Osteoblast (primary cell): ENCODE measurements around the gene IQGAP1. TPM values are rescaled to one million over a fixed set of nuclear protein-coding genes. Genes with fewer than 3 reads are reported as not detected.
A peak's percentile ranks its signal among the peaks of the same experiment; 100 is the strongest.
"Not testable (repeated sequence)": the region's sequence is repeated elsewhere in the genome, so short reads cannot be mapped to it uniquely, and the experiment has no call there.

Experiments used
- DNase-seq: peaks from one replicate; pipeline ENCODE4 v3.0.0; 2011; ENCODE audit warnings: low spot score, mixed read lengths; ENCODE audit not compliant: insufficient read length; ENCODE audit errors: missing footprints
- H2AFZ ChIP-seq: 2 replicates; pipeline ENCODE4 v1.6.0; 2011; ENCODE audit warnings: mild to moderate bottlenecking, low read length
- H3K27ac ChIP-seq: 2 replicates; pipeline ENCODE4 v1.5.1; 2011; ENCODE audit warnings: mild to moderate bottlenecking, low read depth, low read length, moderate library complexity
- H3K27me3 ChIP-seq: 2 replicates; pipeline ENCODE4 v1.6.0; 2012; ENCODE audit warnings: mild to moderate bottlenecking, control low read depth, inconsistent platforms, low read length, moderate library complexity; ENCODE audit not compliant: insufficient read depth
- H3K36me3 ChIP-seq: 2 replicates; pipeline ENCODE4 v1.5.1; 2011; ENCODE audit warnings: mild to moderate bottlenecking, low read length, control low read depth, moderate library complexity; ENCODE audit not compliant: insufficient read depth
- H3K4me1 ChIP-seq: 2 replicates; pipeline ENCODE4 v1.5.1; 2011; ENCODE audit warnings: mild to moderate bottlenecking, low read length, control low read depth, moderate library complexity; ENCODE audit not compliant: insufficient read depth
- H3K4me2 ChIP-seq: 2 replicates; pipeline ENCODE4 v1.6.0; 2011; ENCODE audit warnings: mild to moderate bottlenecking, low read length; ENCODE audit not compliant: insufficient read depth
- H3K4me3 ChIP-seq: fragments of 200-600 bp; sonication (generic); 3 replicates; pipeline ENCODE4 v1.5.1; 2012; ENCODE audit warnings: mild to moderate bottlenecking, low read length, inconsistent platforms; ENCODE audit not compliant: insufficient read depth
- H3K79me2 ChIP-seq: 2 replicates; pipeline ENCODE4 v1.6.0; 2012; ENCODE audit warnings: mild to moderate bottlenecking, low read length, control low read depth, inconsistent platforms; ENCODE audit not compliant: insufficient read depth
- H3K9me3 ChIP-seq: 2 replicates; pipeline ENCODE4 v1.5.1; 2011; ENCODE audit warnings: low read depth, low read length, control low read depth
- H4K20me1 ChIP-seq: 2 replicates; pipeline ENCODE4 v1.6.0; 2012; ENCODE audit warnings: mild to moderate bottlenecking, low read length, control low read depth; ENCODE audit not compliant: insufficient read depth
- total RNA-seq: library from RNA; depleted of rRNA; stranded (reverse); fragments of >200 nt; gene quantifications from 2 replicates; pipeline ENCODE4 v1.2.3, GENCODE V29; 2012
- TF ChIP-seq, protein P1 (sequence below): IDR thresholded peaks from 2 replicates; pipeline ENCODE4 v1.5.1; 2011; ENCODE audit warnings: mild to moderate bottlenecking, low read depth, low read length, moderate library complexity; ENCODE audit errors: extremely low read depth

IQGAP1 gene
- total RNA-seq, 1 donor = 259 TPM

DNA sequence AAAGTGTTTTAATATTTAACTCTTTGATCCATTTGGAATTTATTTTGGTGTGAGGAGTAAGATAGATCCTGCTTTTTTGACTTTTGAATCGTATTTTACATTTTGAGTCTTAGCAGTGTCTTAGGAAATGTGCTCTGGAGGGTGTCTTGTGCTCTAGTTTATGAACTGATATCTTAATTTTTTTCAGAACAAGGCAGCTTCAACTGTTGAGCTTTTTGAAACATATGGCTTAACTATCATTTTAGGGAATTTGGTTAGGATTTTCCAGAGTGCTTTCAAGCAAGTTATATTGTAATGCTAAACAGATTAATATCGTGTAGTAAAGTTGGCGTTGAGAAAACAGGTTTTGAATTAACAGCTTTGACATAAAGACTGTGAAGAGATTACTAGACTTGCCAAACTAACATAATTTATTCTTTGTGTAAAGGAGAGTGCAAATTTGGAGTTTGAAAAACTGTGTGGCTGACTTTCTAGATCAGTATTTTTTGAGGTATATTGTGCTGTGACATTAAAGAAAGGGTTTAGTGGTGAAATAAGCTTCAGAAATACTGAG is 17.1 kb downstream of the IQGAP1 start:
- Histone ChIP-seq H4K20me1 (peaks cover 5% of the 10 kb centered on the region), H3K79me2 (peaks cover 86% of the 10 kb centered on the region), H3K27ac (peak overlapping the region; percentile 73), H3K9me3 (no peaks in the 10 kb centered on the region), H3K4me2 (no peak overlapping the region), H3K36me3 (no peaks in the 10 kb centered on the region), H3K4me3 (no peak overlapping the region), H3K27me3 (no peaks in the 10 kb centered on the region), H3K4me1 (peaks cover 64% of the 10 kb centered on the region), H2AFZ (no peak overlapping the region)
- no peak for DNase-seq
- TF ChIP-seq, protein P1, sequence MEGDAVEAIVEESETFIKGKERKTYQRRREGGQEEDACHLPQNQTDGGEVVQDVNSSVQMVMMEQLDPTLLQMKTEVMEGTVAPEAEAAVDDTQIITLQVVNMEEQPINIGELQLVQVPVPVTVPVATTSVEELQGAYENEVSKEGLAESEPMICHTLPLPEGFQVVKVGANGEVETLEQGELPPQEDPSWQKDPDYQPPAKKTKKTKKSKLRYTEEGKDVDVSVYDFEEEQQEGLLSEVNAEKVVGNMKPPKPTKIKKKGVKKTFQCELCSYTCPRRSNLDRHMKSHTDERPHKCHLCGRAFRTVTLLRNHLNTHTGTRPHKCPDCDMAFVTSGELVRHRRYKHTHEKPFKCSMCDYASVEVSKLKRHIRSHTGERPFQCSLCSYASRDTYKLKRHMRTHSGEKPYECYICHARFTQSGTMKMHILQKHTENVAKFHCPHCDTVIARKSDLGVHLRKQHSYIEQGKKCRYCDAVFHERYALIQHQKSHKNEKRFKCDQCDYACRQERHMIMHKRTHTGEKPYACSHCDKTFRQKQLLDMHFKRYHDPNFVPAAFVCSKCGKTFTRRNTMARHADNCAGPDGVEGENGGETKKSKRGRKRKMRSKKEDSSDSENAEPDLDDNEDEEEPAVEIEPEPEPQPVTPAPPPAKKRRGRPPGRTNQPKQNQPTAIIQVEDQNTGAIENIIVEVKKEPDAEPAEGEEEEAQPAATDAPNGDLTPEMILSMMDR = no peak

DNA sequence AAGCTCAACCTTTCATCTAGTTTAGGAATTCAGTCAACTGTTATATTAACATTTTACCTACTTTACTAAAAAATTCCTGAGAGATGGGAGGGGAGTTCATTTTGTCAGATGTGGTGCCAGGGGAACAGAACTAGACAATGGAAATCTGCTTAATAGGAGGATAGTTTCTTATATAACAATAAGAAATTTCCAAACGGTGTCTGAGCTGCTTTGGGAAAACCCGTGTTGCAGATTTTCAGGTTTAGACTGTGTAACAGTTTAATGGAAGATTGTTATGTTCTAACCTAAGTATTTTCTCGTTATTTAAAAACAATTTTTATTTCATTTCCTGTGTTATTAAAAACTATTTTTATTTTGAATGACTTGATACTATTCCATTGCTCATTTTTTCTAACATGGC is 19.3 kb downstream of the IQGAP1 start:
- Histone ChIP-seq H3K36me3 (no peaks in the 10 kb centered on the region), H4K20me1 (peaks cover 5% of the 10 kb centered on the region), H3K4me2 (no peak overlapping the region), H2AFZ (no peak overlapping the region), H3K4me3 (no peak overlapping the region), H3K27me3 (no peaks in the 10 kb centered on the region), H3K79me2 (peaks cover 86% of the 10 kb centered on the region), H3K4me1 (peaks cover 46% of the 10 kb centered on the region), H3K27ac (peak overlapping the region; percentile 73), H3K9me3 (no peaks in the 10 kb centered on the region)
- TF ChIP-seq, protein P1 = no peak
- DNase-seq = no peak

DNA sequence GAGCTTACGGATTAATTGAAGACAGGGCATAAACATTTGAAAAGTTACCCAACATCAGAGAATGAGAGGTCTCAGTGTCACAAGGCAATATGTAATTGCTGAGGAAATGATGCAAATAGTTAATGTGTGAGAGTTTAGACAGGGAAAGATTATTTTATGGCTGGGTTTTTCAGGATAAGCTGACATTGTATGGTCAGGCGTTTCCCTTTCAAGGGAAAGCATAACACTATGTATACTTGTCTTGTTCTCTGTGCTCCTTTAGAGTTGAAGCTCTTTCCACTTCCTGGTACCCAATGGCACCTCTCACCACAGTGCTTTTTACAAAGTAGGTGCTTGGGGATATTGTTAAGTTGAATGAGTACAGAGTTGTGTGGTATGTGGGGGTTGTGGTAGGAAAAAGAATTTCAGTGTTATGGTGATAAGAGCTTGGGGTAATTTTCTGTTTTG is 19.9 kb downstream of the IQGAP1 start:
- peaks cover 46% of the 10 kb centered on the region for H3K4me1 ChIP-seq
- H2AFZ ChIP-seq = no peak overlapping the region
- no peaks in the 10 kb centered on the region for H3K9me3 ChIP-seq
- H3K4me3 ChIP-seq = no peak overlapping the region
- H3K27me3 ChIP-seq = no peaks in the 10 kb centered on the region
- peaks cover 92% of the 10 kb centered on the region for H3K79me2 ChIP-seq
- no peaks in the 10 kb centered on the region for H3K36me3 ChIP-seq
- H3K27ac ChIP-seq = peak overlapping the region; percentile 73
- DNase-seq = no peak
- H4K20me1 ChIP-seq = peaks cover 10% of the 10 kb centered on the region
- peak overlapping the region; percentile 10 for H3K4me2 ChIP-seq
- TF ChIP-seq, protein P1 = no peak

DNA sequence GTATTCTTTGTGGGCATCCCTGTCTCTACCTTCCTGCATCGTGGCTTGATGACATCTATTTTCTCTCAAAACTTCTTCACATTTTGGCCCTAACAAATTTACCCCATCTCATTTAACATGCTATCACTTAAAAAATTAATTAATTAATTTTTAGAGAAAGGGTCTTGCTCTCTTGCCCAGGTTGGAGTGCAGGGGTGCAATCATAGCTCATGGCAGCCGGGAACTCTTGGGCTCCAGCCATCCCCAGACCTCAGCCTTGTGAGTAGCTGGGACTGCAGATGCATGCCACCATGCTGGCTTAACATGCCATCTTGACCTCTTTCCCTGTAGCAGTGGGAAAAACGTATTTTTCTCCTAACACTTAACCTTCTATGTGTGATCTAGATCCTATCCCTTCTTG is 20.6 kb downstream of the IQGAP1 start:
- H2AFZ ChIP-seq = no peak overlapping the region
- H3K9me3 ChIP-seq = no peaks in the 10 kb centered on the region
- peak overlapping the region; percentile 73 for H3K27ac ChIP-seq
- no peak for DNase-seq
- no peak overlapping the region for H3K4me3 ChIP-seq
- TF ChIP-seq, protein P1 = no peak
- H3K4me2 ChIP-seq = no peak overlapping the region
- no peaks in the 10 kb centered on the region for H3K36me3 ChIP-seq
- no peaks in the 10 kb centered on the region for H3K27me3 ChIP-seq
- peaks cover 92% of the 10 kb centered on the region for H3K79me2 ChIP-seq
- peaks cover 13% of the 10 kb centered on the region for H4K20me1 ChIP-seq
- peaks cover 47% of the 10 kb centered on the region for H3K4me1 ChIP-seq

DNA sequence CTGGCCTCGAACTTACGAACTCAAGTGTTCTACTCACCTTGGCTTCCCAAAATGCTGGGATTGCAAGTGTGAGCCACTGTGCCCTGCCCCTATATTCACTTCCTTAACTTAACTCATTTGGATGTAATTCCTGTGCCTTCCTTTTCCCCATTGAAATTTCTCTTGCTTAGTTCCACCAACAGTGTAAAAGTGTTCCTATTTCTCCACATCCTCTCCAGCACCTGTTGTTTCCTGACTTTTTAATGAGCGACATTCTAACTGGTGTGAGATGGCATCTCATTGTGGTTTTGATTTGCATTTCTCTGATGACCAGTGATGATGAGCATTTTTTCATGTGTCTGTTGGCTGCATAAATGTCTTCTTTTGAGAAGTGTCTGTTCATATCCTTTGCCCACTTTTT is 21.5 kb downstream of the IQGAP1 start:
- not testable (repeated sequence) for H3K4me2 ChIP-seq, DNase-seq, H2AFZ ChIP-seq, H3K9me3 ChIP-seq, H3K27me3 ChIP-seq, H3K4me3 ChIP-seq, H3K27ac ChIP-seq, H3K36me3 ChIP-seq
- Histone ChIP-seq H3K4me1 (peaks cover 56% of the 10 kb centered on the region), H3K79me2 (peaks cover 91% of the 10 kb centered on the region), H4K20me1 (peaks cover 17% of the 10 kb centered on the region)

DNA sequence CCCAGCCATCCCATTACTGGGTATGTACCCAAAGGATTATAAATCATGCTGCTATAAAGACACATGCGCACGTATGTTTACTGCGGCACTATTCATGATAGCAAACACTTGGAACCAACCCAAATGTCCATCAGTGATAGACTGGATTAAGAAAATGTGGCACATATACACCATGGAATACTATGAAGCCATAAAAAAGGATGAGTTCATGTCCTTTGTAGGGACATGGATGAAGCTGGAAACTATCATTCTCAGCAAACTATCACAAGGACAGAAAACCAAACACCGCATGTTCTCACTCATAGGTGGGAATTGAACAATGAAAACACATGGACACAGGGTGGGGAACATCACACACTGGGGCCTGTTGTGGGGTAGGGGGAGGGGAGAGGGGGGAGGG is 22.3 kb downstream of the IQGAP1 start:
- H3K27ac ChIP-seq, DNase-seq, H2AFZ ChIP-seq, H3K27me3 ChIP-seq, H3K4me3 ChIP-seq, H3K9me3 ChIP-seq, H3K36me3 ChIP-seq, H3K4me2 ChIP-seq: not testable (repeated sequence)
- Histone ChIP-seq H3K4me1 (peaks cover 60% of the 10 kb centered on the region), H4K20me1 (peaks cover 17% of the 10 kb centered on the region), H3K79me2 (peaks cover 89% of the 10 kb centered on the region)
